Stimulated activated naive CD8-positive, alpha-beta T cell treated with anti-CD3 and anti-CD28 coated beads, Interleukin-15, amount 100 ng/mL, for 72 hours (primary cell): Measurements from ENCODE around the gene NKAIN1.

ENCODE experiments used
- ATAC-seq: fragments of 150-1000 bp; cut with Tn5 transposase; 2 replicates; pipeline ENCODE4 v1.10.0; 2021; ENCODE audit warnings: mild to moderate bottlenecking, moderate library complexity
- DNase-seq, 2 donors: peaks; one replicate each; pipeline ENCODE4 v3.0.0; 2021 to 2022
- H3K27ac Mint-ChIP-seq, 2 donors: one replicate each; pipeline ENCODE4 v1.8.0; 2022; ENCODE audit warnings: mild to moderate bottlenecking in 2 of 2, mixed read lengths in 2 of 2, moderate library complexity in 2 of 2
- H3K27me3 Mint-ChIP-seq: one replicate; pipeline ENCODE4 v1.8.0; 2022; ENCODE audit warnings: mixed read lengths
- H3K4me1 Mint-ChIP-seq: one replicate; pipeline ENCODE4 v1.8.0; 2022; ENCODE audit warnings: mild to moderate bottlenecking, mixed read lengths
- H3K4me3 Mint-ChIP-seq, 2 donors: one replicate each; pipeline ENCODE4 v1.8.0; 2022; ENCODE audit warnings: mild to moderate bottlenecking in 2 of 2, mixed read lengths in 2 of 2, moderate library complexity in 1 of 2
- H3K9me3 Mint-ChIP-seq, 2 donors: one replicate each; pipeline ENCODE4 v1.8.0; 2022; ENCODE audit warnings: mixed read lengths in 2 of 2

The NKAIN1 gene

DNA sequence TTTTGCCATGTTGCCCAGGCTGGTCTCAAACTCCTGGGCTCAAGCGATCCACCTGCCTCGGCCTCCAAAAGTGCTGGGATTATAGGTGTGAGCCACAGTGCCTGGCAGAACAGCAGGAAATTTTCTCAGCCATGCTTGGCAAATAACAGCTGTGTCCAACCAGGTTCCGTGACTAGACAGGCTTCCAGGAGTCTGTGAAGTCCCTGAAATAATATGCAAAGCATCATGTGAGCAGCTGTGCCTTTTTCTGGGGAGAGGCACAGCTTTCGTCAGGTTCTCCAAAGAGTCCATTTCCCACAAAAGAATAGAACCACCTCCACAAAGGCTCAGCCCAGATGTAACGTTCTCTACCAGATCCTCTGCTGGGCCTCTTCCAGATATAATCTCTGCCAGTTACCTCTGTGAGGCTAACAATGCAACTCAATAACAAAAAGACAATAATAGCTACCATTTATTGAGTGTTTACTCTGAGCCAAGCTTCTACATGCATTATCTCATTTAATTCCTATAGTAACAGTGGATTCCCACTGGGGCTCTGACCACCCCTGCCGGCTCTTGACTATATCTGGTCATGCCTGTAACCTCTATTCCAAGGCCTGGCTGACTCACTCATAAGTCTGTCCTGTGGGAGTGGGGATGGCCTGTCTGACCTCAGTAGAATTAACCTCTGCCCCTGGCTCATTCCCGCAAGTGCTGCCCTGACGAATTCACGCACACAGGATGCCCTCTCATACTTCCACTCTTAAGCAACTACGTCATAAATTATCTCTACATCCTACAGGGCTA lies 4.0 kb upstream of the NKAIN1 start:
- Mint-ChIP-seq H3K4me3 (no peak overlapping the region), H3K9me3 (no peaks in the 10 kb centered on the region), H3K4me1 (peaks cover 7% of the 10 kb centered on the region), H3K27ac (no peak overlapping the region), H3K27me3 (peaks cover 29% of the 10 kb centered on the region)
- DNase-seq (no peak), ATAC-seq (no peak)

DNA sequence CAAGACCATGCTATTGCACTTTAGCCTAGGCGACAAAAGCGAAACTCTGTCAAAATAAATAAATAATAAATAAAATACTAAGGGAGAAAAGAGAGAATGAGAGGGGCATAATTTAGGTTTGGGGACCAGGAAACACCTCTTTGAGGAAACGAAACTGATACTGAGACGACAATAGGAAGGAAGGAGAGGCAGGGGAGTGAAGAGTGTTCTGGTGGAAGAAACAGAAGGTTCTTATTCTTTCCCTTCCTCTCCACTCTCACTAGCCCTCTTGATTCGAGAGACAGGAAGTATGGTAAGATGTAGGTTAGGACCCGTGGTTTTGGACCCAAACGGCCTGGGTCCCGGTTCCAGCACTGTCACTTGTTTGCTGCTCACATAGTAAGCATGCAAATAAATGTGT lies 1.6 kb upstream of the NKAIN1 start:
- no peaks in the 10 kb centered on the region for H3K9me3 Mint-ChIP-seq
- peaks cover 10% of the 10 kb centered on the region for H3K4me1 Mint-ChIP-seq
- H3K4me3 Mint-ChIP-seq = no peak overlapping the region
- H3K27me3 Mint-ChIP-seq = peaks cover 52% of the 10 kb centered on the region
- DNase-seq (no peak), ATAC-seq (no peak)
- no peak overlapping the region for H3K27ac Mint-ChIP-seq

DNA sequence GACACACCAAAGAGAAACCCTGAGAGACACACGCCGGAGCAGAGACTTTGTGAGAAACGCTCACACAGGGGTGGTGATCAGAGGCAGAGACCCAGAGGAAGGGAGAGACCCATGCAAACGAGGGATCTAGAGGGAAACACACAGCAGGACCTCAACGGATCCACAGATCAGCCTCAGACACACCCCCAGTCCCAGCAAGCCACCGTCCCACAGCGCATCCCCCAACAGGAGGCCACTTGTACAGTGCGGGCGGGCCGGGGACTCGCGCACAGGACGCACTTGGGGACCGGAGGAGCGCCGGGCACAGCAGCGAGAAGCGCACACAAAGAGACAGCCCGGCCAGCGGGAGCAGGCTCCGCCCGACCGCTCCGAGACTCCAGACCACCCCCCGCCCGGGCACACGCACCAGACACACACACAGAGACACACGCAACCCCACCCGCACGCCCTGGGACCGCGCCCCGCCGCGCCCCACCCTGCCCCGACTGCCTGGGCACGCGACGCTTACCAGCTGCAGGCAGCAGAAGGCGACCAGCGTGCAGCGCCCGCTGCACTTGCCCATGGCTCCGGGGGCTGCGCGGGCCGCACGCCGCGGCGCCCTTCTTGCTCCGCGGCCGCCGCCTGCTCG lies 587 bp downstream of the NKAIN1 start:
- Mint-ChIP-seq H3K27ac (peak overlapping the region in 1 of 2 donors; percentile 68), H3K4me1 (peaks cover 10% of the 10 kb centered on the region), H3K9me3 (no peaks in the 10 kb centered on the region), H3K27me3 (peaks cover 75% of the 10 kb centered on the region), H3K4me3 (peak overlapping the region; percentile 63 to 76)
- DNase-seq (no peak), ATAC-seq (peak; percentile 62)

DNA sequence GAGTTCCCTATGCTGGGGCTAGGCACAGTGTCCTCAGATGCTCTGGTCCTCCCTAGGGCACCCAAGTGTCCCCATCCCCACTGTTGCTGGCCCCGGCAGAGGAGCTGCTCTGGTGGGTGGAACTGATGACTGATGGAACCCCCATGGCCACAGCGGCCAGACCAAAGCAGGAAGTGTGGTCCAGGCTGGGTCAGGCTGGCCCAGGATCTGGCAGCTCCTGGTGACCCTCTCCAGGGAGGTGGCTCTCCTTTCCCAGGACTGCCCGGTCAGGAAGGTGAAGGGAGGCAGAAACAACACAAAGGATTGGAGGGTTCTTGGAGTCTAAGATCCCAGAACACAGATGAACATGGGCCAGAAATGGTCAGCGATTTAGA lies 1.1 kb downstream of the NKAIN1 start:
- H3K27ac Mint-ChIP-seq = peak overlapping the region in 1 of 2 donors; percentile 68
- peak overlapping the region; percentile 63 to 76 for H3K4me3 Mint-ChIP-seq
- no peak for DNase-seq
- peaks cover 10% of the 10 kb centered on the region for H3K4me1 Mint-ChIP-seq
- no peaks in the 10 kb centered on the region for H3K9me3 Mint-ChIP-seq
- H3K27me3 Mint-ChIP-seq = peaks cover 78% of the 10 kb centered on the region
- peak; percentile 15 for ATAC-seq

DNA sequence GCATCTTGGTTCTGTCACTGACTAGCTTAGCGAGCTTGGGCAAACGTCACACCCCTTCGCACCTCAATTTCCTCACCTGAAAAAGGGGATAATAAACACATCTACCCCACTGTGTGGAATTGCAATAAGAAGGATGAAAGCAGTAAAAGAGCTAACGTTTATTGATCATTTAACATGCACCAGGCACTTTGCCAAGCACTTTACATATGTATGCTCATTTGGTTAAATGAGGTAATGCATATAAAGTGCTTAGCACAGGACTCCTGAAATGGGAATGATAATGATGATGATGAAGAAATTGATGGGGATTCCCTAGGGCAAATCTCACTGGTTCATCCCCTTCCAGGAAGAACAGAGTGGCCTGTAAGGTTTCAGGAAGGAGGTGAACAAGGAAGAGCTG lies 4.8 kb downstream of the NKAIN1 start:
- Mint-ChIP-seq H3K4me3 (no peak overlapping the region), H3K4me1 (peaks cover 10% of the 10 kb centered on the region), H3K27me3 (peaks cover 60% of the 10 kb centered on the region), H3K27ac (peak overlapping the region in 1 of 2 donors; percentile 23), H3K9me3 (no peaks in the 10 kb centered on the region)
- ATAC-seq (no peak), DNase-seq (no peak)

DNA sequence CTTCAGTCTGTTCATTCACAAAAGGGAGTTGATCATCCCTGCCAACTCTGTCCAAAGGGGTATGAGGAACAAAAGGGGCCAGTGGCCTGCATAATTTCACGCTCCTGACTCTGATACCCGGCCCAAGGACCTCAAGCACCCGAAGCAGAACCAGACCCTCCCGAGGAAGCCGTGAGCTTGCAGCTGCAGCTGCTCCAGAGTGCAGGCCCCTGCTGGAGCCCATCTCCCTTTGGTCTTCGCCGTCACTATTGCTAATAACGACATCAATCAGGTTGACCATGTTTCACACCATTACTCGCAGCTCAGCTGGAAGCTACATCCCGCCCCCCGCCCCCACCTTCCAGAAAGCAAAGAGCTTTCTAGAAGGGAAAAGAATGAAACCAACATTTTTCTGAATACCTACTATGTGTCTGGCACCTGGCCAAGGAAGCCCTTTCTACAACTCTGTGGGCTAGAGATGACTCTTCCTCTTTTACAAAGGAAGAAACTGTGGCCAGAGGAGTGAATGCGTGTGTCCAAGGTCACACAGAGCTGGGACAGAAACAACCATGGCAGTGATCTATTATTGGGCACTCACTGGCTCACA lies 5.5 kb downstream of the NKAIN1 start:
- H3K4me3 Mint-ChIP-seq = no peak overlapping the region
- DNase-seq (no peak), ATAC-seq (no peak)
- peaks cover 8% of the 10 kb centered on the region for H3K4me1 Mint-ChIP-seq
- H3K9me3 Mint-ChIP-seq = no peaks in the 10 kb centered on the region
- H3K27ac Mint-ChIP-seq = no peak overlapping the region
- H3K27me3 Mint-ChIP-seq = peaks cover 55% of the 10 kb centered on the region

DNA sequence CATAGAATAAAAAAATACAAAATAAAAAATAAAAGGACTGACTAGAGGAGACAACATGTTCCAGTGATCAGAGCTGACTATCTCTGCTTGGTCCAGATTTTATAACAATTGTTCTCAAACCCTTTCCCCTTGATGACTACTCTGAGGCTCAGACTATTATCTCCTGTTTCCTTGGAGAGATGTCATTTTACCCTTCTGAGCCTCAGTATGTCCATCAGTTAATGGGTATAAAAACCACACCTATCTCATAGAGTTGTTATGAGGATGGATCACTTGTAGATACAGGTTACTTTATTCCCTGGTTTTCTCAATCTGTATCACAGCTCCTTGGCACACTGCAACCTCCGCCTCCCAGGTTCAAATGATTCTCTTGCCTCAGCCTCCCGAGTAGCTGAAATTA lies 7.0 kb downstream of the NKAIN1 start:
- no peak overlapping the region for H3K4me3 Mint-ChIP-seq

DNA sequence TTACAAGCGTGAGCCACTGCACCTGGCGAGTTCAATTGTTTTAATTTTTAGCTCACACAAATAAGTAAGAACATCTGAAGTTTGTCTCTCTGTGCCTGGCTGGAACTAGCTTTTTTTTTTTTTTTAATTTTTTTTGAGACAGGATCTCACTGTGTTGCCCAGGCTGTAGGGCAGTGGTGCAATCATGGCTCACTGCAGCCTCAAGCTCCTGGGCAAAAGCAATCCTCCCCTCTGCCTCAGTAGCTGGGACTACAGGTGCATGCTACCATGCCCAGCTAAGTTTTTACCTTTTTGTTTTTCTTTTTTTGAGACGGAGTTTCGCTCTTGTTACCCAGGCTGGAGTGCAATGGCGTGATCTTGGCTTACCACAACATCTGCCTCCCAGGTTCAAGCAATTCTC lies 7.9 kb downstream of the NKAIN1 start:
- no peaks in the 10 kb centered on the region for H3K4me1 Mint-ChIP-seq
- H3K27me3 Mint-ChIP-seq = peaks cover 31% of the 10 kb centered on the region
- no peaks in the 10 kb centered on the region for H3K9me3 Mint-ChIP-seq
- no peak overlapping the region for H3K4me3 Mint-ChIP-seq
- no peak overlapping the region for H3K27ac Mint-ChIP-seq
- DNase-seq (no peak), ATAC-seq (no peak)

More for the DNA sequence above, 7.0 kb downstream of the NKAIN1 start:
- Mint-ChIP-seq H3K9me3 (no peaks in the 10 kb centered on the region), H3K27ac (no peak overlapping the region), H3K27me3 (peaks cover 40% of the 10 kb centered on the region), H3K4me1 (no peaks in the 10 kb centered on the region)
- DNase-seq (no peak), ATAC-seq (no peak)

DNA sequence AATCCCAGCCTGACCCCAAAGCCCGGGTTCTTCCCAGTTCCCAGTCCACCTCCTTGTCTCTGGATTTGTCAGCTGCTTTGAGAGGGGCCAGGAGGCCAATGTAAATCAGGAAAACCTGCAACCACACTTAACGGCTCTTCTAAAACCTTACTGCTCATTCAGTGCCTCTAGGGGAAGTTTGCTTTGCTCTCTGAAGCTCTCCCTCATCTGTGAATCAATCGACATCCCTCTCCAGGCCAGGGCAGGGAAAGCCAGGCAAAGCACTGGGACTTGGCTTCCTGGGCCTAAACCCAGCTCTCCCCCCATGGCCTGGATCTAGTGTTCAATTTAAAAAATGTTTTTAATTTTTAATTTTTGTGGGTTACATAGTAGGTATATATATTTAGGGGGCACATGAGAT lies 9.3 kb downstream of the NKAIN1 start:
- no peaks in the 10 kb centered on the region for H3K9me3 Mint-ChIP-seq
- peaks cover 16% of the 10 kb centered on the region for H3K27me3 Mint-ChIP-seq
- H3K4me3 Mint-ChIP-seq = no peak overlapping the region

DNA sequence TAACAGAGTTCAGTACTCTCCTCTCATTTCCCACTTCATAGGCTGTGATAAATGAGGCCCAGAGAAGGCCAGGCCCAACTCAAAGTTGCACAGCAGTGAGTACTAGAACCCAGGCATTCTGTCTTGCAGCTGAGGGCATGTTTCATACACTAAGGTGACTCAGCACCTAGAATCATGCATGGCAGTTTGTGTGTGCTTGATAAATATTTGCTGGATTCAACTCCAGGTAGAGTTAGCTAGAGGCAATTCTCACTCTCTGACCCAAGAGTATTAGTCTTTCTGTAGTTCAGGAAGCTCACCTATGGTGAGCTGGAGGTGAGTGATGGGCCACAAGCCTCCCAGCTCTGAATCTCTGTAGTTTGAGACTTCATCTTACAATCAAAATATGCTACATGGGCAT lies 10.7 kb downstream of the NKAIN1 start:
- DNase-seq = no peak
- Mint-ChIP-seq H3K4me1 (no peaks in the 10 kb centered on the region), H3K27me3 (peaks cover 3% of the 10 kb centered on the region), H3K9me3 (no peaks in the 10 kb centered on the region), H3K27ac (no peak overlapping the region), H3K4me3 (no peak overlapping the region)
- ATAC-seq = no peak

More for the DNA sequence above, 9.3 kb downstream of the NKAIN1 start:
- ATAC-seq (no peak), DNase-seq (no peak)
- Mint-ChIP-seq H3K27ac (no peak overlapping the region), H3K4me1 (no peaks in the 10 kb centered on the region)

DNA sequence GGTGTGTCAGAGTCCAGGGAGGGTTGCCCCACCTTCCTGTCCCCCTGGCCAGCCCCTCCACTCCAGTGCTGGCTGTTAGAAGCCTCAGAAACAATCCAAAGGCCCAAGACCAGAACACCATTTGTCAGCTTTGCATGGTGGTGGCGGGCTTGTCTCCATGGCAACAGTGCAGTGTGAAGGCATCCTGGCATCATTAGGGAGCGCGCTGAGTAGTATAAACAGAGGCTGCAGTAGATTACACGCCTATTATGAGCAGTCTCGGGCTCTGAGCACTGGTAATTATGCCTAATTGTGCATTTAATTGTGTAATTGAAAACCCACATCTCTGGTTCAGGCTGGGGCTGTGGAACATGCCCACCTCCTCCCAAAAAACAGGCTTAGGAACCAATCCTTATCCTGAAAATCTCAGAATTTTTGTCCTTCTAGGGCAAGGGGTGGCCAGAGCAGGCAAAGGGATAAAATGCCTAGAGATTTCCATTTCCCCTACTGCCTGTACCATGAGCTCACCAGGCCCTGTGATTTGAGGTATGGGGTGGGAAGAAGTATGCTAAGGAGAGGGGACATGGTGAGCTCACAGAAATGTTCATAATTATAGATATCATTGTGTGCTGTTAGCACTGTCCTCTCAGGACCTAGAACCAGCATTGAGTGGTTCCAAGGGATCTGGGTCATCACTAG lies 11.7 kb downstream of the NKAIN1 start:
- H3K27ac Mint-ChIP-seq = no peak overlapping the region
- DNase-seq = no peak
- ATAC-seq = no peak
- no peak overlapping the region for H3K4me3 Mint-ChIP-seq
- H3K9me3 Mint-ChIP-seq = no peaks in the 10 kb centered on the region
- no peaks in the 10 kb centered on the region for H3K27me3 Mint-ChIP-seq
- H3K4me1 Mint-ChIP-seq = no peaks in the 10 kb centered on the region

DNA sequence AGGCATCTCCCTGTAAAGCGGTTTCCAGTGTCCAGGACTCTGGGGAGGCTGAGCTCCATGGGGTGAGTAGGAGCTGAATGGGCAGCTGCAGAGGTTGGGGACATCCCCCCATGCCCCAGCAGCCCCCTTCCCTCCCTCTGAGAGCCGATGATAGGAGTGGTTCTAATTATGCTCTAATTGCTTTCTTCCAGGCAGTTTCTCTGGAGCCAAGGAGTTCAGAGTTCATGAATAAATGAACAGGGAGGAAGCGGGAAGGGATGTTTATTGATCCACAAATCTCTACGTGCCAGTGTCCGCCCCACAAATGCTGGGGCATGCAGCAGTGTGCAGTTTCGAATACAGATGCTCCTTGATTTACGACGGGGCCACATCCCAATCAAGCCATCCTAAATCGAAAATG lies 15.6 kb downstream of the NKAIN1 start:
- ATAC-seq (no peak), DNase-seq (no peak)
- Mint-ChIP-seq H3K27me3 (no peaks in the 10 kb centered on the region), H3K27ac (peak overlapping the region in 1 of 2 donors; percentile 54), H3K4me3 (no peak overlapping the region), H3K9me3 (no peaks in the 10 kb centered on the region), H3K4me1 (no peaks in the 10 kb centered on the region)

DNA sequence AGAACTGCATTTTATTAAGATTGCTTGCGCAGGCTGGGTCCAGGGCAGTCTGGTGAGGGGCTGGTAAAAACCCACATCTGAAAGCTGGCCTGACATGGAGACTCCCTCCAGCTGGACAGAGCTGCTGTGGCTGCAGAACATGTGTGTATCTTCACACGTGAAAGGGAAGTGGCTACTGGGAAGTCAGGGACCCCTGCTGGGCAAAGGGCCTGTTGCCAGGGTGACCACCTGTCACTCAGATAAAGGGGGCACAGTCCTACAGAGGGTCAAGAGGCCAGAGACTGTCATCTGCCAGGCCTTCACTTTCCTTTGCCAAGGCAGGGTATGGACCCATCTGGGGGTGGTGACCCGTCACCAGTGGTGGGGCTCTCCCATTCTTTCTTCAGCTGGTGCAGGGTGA lies 17.5 kb downstream of the NKAIN1 start:
- no peaks in the 10 kb centered on the region for H3K4me1 Mint-ChIP-seq
- no peaks in the 10 kb centered on the region for H3K9me3 Mint-ChIP-seq
- DNase-seq = no peak
- no peak for ATAC-seq
- no peak overlapping the region for H3K4me3 Mint-ChIP-seq
- no peaks in the 10 kb centered on the region for H3K27me3 Mint-ChIP-seq
- H3K27ac Mint-ChIP-seq = peak overlapping the region in 1 of 2 donors; percentile 63

DNA sequence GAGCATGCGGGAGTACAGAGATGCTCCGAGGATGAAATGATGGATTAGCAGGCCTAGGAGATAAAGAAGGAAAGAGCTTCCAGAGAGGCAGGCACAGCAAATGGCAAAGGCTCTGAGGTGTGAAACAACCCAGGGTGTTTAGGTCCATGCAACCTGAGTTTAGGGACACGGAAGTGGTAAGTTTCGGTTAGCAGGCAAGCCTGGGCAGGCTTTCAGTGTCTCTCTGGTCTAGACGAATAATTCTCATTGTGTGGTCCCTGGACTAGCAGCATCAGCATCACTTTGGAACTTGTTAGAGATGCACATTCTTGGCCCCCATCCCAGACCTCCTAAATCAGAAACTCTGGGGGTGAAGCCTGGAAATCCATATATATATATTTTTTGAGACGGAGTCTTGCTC lies 18.6 kb downstream of the NKAIN1 start:
- Mint-ChIP-seq H3K9me3 (no peaks in the 10 kb centered on the region), H3K4me3 (no peak overlapping the region), H3K27ac (no peak overlapping the region), H3K27me3 (no peaks in the 10 kb centered on the region), H3K4me1 (no peaks in the 10 kb centered on the region)
- no peak for DNase-seq
- ATAC-seq = no peak

DNA sequence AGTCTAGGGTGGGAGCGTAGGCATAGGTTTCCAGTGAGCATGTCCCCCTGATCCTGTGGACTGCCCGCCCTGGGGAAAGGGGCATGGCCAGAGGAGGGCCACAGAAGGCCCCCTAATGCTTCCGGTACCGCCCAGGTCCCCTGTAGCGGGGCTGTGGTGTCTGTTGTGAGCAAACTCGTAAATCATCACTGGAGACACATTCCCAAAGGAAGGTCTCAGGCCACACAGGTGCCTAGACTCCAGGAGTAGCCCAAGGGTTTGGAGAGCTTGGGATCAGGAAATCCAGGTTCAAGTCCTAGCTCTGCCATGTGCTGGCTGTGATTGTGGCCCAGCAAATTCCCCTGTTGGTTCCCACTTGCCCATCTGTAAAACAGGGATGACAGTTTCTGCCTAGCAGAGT lies 20.2 kb downstream of the NKAIN1 start:
- Mint-ChIP-seq H3K27me3 (no peaks in the 10 kb centered on the region), H3K4me1 (no peaks in the 10 kb centered on the region), H3K4me3 (no peak overlapping the region), H3K27ac (no peak overlapping the region), H3K9me3 (no peaks in the 10 kb centered on the region)
- no peak for ATAC-seq
- no peak for DNase-seq

DNA sequence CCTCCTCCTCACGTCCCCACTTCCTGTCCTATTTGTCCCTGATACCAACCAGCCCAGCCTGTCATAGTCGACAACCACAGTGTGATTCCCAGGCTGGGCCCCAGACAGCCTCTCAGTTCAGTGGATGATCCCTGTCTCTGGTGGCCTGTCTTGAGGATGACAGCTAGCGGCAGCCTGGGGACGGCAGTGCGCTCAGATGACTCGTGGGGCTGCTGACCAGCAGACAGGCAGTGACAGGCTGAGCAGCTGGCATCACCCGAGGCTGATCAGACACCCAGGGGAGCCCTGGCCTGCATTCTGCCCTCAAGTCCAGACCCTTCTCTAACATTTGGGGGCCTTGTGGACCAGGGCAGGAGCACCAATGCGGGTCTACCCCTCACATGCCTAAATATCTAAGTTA lies 21.0 kb downstream of the NKAIN1 start:
- H3K27ac Mint-ChIP-seq = no peak overlapping the region
- ATAC-seq = no peak

More for the DNA sequence above, 21.0 kb downstream of the NKAIN1 start:
- no peaks in the 10 kb centered on the region for H3K27me3 Mint-ChIP-seq
- no peak for DNase-seq
- no peaks in the 10 kb centered on the region for H3K9me3 Mint-ChIP-seq
- no peak overlapping the region for H3K4me3 Mint-ChIP-seq
- H3K4me1 Mint-ChIP-seq = no peaks in the 10 kb centered on the region
